ENCODE measurements around the gene TMEM255A.

TMEM255A gene

GRCh38 chrX:120308558-120308957, 2.7 kb downstream of the TMEM255A start:
- no peak for DNase-seq (ENCODE audit: low read depth in 3 of 3)

DNA sequence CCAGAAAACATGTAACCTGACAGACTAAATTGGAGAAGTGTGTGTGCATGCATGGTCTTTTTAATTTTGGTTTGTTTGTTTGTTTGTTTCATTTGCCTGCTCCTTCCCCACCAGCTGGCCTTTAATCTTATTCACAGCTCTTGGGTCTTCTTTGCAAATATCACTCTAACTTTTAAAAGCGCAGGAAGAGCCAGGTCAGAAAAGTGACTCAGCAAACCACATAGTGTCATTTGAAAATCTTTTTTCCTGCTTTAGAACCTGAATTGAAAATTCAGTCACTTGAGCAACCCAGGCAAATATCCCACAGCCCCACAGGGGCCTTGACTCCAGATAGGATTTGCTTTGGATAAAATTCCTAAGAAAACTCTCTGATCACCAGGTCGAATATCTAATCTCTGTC, 4.6 kb downstream of the TMEM255A start:
- DNase-seq (ENCODE audit: low read depth in 3 of 3), result no peak

- no peak for DNase-seq (ENCODE audit: low read depth in 3 of 3)
These were observed 5.6 kb downstream of the TMEM255A start for GRCh38 chrX:120305531-120306141.

DNA sequence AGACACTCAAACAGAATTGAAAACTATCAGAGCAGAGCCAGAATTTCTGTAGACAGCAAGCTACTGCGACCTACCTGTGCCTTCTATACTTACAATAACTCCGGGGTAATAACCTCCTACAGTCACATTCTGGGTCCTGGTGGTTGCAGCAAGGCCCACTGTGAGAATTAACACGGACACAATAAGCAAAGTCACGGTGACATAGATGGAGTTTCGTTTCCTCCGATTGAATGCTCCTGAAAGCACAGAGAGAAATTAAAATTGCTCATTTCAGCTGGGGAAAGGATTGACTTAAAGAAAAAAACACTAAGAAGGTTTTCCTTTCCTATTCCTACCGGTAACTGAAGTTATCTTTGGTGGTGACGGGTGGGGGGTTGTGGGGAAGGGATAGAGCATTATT, 7.0 kb downstream of the TMEM255A start:
- DNase-seq (ENCODE audit: low read depth in 3 of 3), result no peak

DNA sequence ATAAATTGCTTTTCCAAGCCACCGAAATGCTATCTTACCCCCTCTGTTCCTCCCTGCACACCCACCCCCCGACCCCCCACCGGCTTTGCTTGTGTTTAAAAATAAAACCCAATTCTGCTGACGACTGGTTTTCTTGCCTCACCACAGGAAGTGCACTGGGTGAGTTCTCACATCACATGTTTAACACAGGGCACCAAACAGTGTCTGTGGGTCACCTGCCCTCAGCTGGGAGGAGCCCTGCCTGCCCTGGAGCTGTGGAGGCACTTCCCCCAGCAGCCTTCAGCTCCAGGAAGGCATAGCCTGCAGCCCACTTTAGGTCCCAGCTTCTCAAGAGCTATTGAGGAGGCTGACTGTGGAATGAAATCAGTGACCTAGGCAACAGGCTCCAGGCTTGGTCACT, 8.8 kb downstream of the TMEM255A start:
- DNase-seq (ENCODE audit: low read depth in 3 of 3), result no peak

- no peak for DNase-seq (ENCODE audit: low read depth in 3 of 3)
These were observed 9.3 kb downstream of the TMEM255A start for GRCh38 chrX:120301960-120302359.

GRCh38 chrX:120301497-120301896, 9.8 kb downstream of the TMEM255A start:
- no peak for DNase-seq (ENCODE audit: low read depth in 3 of 3)

DNA sequence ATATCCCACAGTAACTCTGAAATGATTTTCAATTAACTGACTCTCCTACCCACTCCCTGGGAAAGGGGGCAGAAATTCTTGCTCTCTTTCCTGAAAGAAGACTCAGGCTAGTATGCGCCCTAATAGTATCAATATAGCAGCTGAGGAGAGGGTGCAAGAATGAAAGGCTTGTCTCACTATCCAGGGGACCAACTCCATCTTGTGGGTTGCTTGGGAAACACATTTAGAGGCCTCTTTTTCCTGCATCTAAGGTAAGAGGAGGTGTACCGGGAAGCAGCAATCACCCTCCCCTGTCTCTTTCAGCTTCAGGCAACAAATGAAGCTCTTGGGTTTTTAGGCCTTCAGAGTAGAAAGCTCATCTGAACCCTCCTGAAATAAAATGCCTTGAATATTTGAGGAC, 11.3 kb downstream of the TMEM255A start:
- DNase-seq (ENCODE audit: low read depth in 3 of 3), result no peak

GRCh38 chrX:120297923-120298322, 13.3 kb downstream of the TMEM255A start:
- no peak for DNase-seq (ENCODE audit: low read depth in 3 of 3)

DNA sequence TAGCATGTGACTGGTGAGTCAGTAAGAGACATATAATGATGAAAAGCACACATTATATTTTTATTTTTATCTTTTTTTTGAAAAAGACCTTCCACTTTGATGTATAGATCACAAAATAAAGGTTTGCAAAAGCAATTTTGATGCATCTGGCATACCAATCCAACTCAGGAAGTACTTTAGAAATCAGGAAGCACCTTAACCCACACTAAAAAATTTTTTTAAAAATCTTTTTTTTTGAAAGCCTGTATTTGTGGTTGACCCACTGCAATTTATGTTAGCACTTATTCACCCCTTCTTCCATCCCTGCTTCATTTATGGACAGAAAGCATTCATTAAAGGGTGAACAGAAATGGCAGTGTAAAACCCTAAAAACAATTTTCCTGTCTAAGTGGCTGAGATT, 16.6 kb downstream of the TMEM255A start:
- DNase-seq (ENCODE audit: low read depth in 3 of 3), result no peak

DNA sequence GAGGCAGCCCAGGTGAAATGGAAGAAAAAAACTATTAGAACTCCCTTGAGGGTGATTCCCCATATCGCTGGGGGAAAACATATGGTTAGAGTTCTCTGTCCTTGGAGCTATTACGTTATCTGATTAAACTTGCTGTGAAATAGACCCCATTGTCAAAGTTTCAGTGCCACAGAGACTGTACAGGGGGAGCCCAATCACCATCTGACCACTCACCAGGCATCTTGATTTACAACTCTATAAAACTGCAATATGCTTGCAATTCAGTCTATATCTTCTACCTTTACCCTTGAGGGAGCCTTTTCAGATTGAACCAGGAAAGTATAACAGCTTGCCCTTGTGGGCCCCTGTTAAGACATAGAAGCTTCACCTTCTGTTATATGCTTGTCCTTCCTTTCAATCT, 18.2 kb downstream of the TMEM255A start:
- no peak for DNase-seq (ENCODE audit: low read depth in 3 of 3)

DNA sequence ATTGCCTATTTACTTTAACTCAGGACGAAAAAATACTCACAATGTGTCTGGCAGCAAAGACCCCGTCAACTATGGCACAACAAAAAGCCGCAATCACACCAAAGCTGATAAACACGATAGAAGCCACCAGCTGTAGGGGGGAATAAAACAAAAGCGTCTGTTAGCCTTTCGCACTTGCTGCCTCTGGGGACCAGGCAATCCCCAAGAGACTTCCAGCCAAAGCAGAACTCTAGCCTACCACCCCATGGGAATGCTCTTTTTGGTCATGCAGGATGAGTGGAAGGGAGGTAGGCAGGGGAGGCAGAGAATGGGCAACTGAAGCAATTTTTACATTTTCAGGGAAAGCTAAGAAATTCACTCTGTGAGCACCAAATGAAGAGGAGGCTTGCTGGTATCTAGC, 20.1 kb downstream of the TMEM255A start:
- no peak for DNase-seq (ENCODE audit: low read depth in 3 of 3)

DNA sequence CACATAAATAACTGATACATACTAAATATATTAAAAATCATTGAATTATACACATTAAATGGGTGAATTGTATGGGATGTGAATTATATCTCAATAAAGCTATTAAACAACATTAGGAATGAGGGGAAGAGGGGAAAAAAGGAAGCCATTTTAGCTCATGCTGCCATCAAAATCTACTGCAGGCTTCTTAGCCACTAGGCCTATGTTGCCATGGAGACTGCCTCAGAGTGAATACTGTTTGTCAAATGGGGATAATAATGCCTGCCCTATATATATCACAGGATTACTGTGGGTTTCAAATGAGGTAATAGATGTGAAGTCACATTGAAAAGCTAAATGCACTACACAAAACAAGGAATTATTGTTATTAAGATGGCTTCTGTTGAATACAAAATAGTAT, 21.2 kb downstream of the TMEM255A start:
- DNase-seq (ENCODE audit: low read depth in 3 of 3), result no peak

DNA sequence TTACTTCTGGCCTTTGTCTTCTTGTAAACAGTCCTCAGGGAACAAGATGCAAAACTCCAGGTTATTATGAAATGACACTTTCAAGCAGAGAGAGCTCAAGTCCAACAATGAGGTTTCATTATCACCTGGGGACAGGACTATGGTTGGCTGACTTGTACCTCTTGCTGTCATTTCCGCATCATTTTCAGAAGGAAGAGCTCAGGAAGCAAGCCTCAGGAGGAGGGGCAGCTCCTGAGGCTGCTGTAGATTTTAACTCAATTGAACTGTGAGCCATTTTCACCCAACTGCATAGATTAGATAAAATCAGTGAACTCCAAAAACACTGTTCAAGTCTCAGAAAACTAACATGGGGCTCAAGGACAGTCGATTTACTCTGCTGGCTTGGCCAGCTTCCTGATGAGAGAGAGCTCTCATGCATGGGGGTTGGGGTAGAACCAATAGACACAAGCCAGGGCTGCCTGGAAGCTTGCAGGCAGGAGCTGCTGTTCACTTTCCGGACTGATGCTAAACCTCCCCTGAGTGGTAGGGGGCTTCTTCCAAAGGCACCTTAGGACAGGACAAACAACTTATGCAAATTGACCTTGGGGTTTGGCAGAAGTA, 23.6 kb downstream of the TMEM255A start:
- DNase-seq (ENCODE audit: low read depth in 3 of 3), result no peak

DNA sequence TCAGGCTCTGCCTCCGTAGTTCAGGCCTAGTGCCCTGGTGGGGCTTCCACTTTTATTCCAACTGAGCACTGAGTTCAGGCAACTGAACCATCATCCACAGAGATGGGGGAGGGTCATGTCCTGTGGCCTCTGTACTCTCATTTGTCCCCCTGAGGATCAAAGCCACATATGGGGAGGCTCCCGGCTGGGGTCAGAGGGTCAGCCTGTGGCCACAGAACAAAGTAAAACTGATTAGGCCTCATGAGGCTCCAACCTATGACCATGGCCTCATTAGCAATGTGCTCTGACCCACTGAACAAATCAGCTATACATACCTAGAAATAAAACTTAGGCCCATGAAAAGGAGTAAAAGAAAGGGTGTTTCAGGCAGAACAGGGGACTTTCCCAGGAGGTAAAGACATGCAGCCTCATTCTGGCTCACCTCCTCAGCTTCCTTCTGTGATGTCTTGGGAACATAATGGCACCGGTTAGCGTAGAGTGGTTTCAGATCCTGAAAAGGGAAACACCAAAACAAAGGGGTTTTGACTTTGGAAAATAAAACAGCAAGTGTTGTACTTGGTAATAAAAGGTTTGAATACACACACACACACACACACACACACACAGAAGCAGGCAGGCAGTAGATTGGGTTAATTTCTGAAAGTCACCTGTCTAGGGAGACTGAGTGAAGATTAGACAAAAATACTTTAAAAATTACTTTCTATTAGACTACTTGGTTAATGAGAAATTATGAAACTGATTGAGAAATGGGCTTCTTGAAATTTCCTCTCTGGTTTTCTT, 24.3 kb downstream of the TMEM255A start:
- no peak for DNase-seq (ENCODE audit: low read depth in 3 of 3)

GRCh38 chrX:120282697-120283096, 28.6 kb downstream of the TMEM255A start:
- DNase-seq (ENCODE audit: low read depth in 3 of 3), result no peak

DNA sequence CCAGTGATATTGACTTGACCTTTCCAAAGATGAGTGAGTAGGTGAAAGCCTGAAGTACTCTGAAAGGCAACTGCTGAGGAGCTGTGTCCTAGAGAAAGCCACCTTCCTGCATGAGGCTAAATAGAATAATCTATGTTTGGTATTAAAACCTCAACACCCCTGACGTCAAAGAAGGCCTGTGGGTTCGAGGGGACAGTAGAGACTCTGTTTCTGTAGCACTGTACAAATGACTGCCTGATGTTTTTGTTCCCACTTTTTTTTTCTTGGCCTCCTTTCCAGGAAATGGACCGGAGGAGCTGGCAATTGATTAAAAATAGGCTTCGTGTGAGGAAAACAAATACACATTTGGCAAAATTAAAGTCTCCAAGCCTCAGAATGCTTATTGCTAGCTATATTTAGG, 29.5 kb downstream of the TMEM255A start:
- no peak for DNase-seq (ENCODE audit: low read depth in 3 of 3)

DNA sequence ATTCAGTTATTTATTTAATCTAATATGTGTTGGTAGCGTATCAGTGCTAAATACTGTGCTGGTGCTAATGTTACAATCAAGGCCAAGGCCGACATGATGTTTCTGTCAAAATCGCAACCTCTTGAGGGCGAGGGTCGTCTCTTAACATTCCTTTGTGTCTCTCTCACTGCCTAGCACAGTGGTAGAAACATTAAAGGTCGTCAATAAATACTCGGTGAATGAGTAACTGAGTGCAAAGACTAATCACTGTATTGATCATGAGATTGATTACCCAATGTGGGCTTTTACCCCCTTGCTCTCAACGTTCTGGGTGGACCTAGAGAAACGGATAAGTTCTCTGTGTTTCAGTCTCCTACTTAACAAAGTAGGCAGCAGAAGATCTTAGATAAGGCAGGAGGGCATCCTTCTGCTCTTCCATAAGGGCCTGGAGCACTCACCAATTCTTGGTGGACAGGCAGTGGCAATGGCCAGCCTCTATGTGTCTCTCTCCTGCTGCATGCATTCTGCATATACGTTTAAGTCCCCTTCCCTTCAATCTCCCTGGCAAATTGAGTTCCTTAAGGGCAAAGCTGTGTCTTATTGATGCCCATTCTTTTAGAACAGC, 30.1 kb downstream of the TMEM255A start:
- DNase-seq (ENCODE audit: low read depth in 3 of 3), result no peak

GRCh38 chrX:120274958-120275357, 36.3 kb downstream of the TMEM255A start:
- DNase-seq (ENCODE audit: low read depth in 3 of 3), result no peak

- no peak for DNase-seq (ENCODE audit: low read depth in 3 of 3)
These were observed 37.1 kb downstream of the TMEM255A start for GRCh38 chrX:120274145-120274544.

GRCh38 chrX:120271218-120271617, 40.0 kb downstream of the TMEM255A start:
- no peak for DNase-seq (ENCODE audit: low read depth in 3 of 3)

DNA sequence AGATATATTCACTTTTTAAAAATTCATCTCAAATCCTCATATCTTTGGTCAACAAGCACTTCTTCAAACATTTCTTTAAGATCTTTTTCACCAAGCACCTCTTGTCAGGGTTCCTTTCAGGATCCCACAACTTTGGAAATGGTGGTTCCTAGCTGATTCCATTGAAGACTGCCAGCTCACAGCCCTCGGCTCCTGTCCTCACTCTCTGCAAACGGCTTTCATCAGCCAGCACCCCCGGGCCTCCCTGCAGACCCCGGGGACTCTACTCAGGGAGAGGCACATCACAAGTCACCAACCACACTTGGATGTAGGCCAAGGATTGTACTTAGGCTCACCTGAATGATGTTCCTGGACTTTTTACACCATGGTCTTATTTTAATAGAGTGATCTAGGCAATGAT, 40.7 kb downstream of the TMEM255A start:
- DNase-seq (ENCODE audit: low read depth in 3 of 3), result no peak

Measured in stimulated activated CD4-positive, alpha-beta T cell treated with anti-CD3 and anti-CD28 coated beads, TNF-alpha, amount 100 ng/mL, for 24 hours (primary cell).